Measurements from ENCODE around the gene ERCC6.

The ERCC6 gene

DNA sequence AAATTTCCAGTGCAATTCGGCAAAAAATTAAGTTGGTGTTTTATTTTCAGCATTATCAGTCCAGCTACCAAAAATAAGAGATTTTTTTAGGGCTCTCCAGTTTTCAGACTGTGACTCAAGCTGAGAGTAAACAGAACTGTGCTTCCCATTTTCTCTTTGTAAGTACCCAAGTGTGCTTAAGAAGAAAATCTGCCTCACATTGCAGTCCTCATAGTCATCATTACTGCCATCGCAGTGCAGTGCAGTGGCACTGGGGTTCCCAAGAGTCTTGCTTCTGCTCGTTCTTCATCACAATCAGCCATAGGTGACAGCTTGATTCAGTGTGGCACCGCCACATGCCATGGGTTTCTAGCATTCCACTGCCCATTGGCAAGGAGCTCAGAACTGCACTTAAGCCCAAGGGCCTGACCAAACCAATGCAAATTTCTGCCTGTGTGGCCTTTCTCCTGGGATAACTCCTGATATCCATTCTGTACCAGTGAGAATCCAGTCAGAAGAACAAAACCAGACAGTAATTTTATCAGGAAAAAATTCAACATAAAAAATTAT lies 25.6 kb upstream of the ERCC6 start:
- no peaks in the 10 kb centered on the region for H4K20me1 ChIP-seq (ENCODE audit: insufficient read depth, low read length)
- H2AFZ ChIP-seq (ENCODE audit: low read depth, low read length), result no peak overlapping the region
- no peaks in the 10 kb centered on the region for H3K79me2 ChIP-seq (ENCODE audit: low read length)
- TF ChIP-seq, protein P1, sequence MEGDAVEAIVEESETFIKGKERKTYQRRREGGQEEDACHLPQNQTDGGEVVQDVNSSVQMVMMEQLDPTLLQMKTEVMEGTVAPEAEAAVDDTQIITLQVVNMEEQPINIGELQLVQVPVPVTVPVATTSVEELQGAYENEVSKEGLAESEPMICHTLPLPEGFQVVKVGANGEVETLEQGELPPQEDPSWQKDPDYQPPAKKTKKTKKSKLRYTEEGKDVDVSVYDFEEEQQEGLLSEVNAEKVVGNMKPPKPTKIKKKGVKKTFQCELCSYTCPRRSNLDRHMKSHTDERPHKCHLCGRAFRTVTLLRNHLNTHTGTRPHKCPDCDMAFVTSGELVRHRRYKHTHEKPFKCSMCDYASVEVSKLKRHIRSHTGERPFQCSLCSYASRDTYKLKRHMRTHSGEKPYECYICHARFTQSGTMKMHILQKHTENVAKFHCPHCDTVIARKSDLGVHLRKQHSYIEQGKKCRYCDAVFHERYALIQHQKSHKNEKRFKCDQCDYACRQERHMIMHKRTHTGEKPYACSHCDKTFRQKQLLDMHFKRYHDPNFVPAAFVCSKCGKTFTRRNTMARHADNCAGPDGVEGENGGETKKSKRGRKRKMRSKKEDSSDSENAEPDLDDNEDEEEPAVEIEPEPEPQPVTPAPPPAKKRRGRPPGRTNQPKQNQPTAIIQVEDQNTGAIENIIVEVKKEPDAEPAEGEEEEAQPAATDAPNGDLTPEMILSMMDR (IDR thresholded peaks at IDR 0.05; ENCODE audit: low read depth, low read length), result no peak
- TF ChIP-seq EZH2phosphoT487 (IDR thresholded peaks at IDR 0.05; ENCODE audit: low read depth), result no peak
- no peaks in the 10 kb centered on the region; the same call in 1 of the 2 replicates for H3K9me3 ChIP-seq (ENCODE audit: insufficient read depth, low read length)
- peak overlapping the region; percentile 7; the same call in 1 of the 2 replicates for H3K4me2 ChIP-seq (ENCODE audit: low read length)
- H3K36me3 ChIP-seq (replicated peaks; ENCODE audit: low read depth, low read length), result no peaks in the 10 kb centered on the region
- no peak overlapping the region for H3K27ac ChIP-seq (ENCODE audit: low read length)
- H3K27me3 ChIP-seq (ENCODE audit: low read depth, low read length), result no peaks in the 10 kb centered on the region
- no peak overlapping the region for H3K9ac ChIP-seq (ENCODE audit: low read length)
- no peak overlapping the region for H3K4me3 ChIP-seq (ENCODE audit: low read length)
- H3K4me1 ChIP-seq (ENCODE audit: low read length), result peaks cover 9% of the 10 kb centered on the region

DNA sequence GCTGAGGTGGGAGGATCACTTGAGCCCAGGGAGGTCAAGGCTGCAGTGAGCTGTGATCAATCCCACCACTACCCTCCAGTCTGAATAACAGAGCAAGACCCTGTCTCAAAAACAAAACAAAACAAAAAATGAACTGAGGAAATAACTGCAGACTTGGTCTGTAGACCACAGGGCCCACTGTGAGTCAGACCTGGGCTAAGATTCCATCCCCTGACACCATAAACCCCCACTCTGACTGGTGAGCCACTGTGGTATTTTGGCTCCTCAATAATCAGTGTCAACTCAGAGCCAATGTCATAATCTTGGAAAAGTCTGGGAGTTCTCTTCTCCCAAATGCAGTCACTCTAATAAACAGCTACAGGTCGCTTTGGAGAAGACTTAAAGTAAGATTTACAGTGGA lies 24.0 kb upstream of the ERCC6 start:
- Histone ChIP-seq H3K4me2 (ENCODE audit: low read length) (no peak overlapping the region), H3K4me1 (ENCODE audit: low read length) (peaks cover 9% of the 10 kb centered on the region), H4K20me1 (ENCODE audit: insufficient read depth, low read length) (no peaks in the 10 kb centered on the region), H3K9ac (ENCODE audit: low read length) (no peak overlapping the region), H3K36me3 (replicated peaks; ENCODE audit: low read depth, low read length) (no peaks in the 10 kb centered on the region), H3K9me3 (ENCODE audit: insufficient read depth, low read length) (no peaks in the 10 kb centered on the region), H2AFZ (ENCODE audit: low read depth, low read length) (no peak overlapping the region), H3K27me3 (ENCODE audit: low read depth, low read length) (no peaks in the 10 kb centered on the region), H3K79me2 (ENCODE audit: low read length) (no peaks in the 10 kb centered on the region), H3K27ac (ENCODE audit: low read length) (no peak overlapping the region), H3K4me3 (ENCODE audit: low read length) (no peak overlapping the region)
- TF ChIP-seq EZH2phosphoT487 (IDR thresholded peaks at IDR 0.05; ENCODE audit: low read depth), result no peak
- TF ChIP-seq, protein P1 (IDR thresholded peaks at IDR 0.05; ENCODE audit: low read depth, low read length), result no peak

DNA sequence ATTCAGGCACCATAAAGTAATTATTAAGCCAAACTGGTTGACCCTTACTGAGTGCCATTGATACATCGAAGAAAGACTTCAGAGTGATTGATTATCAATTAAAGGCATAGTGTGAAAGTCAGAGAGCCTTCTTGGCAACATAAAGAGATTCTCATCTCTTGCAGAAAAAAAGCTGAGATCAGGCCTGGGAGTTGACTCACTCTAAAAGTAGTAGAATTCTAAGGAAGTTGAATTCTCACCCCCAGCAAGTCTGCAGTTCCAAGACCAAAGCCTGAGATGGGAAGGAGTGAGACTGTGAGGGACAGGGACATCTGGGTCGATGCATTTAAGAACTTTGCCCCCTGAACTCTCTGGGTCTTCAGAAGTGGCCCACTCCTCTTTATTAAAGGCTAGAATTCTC lies 21.6 kb upstream of the ERCC6 start:
- Histone ChIP-seq H3K4me3 (ENCODE audit: low read length) (no peak overlapping the region), H3K27me3 (ENCODE audit: low read depth, low read length) (no peaks in the 10 kb centered on the region), H3K9ac (ENCODE audit: low read length) (no peak overlapping the region), H2AFZ (ENCODE audit: low read depth, low read length) (no peak overlapping the region), H3K4me2 (ENCODE audit: low read length) (no peak overlapping the region), H3K9me3 (ENCODE audit: insufficient read depth, low read length) (no peaks in the 10 kb centered on the region), H3K4me1 (ENCODE audit: low read length) (peaks cover 20% of the 10 kb centered on the region), H4K20me1 (ENCODE audit: insufficient read depth, low read length) (no peaks in the 10 kb centered on the region), H3K36me3 (replicated peaks; ENCODE audit: low read depth, low read length) (no peaks in the 10 kb centered on the region), H3K79me2 (ENCODE audit: low read length) (no peaks in the 10 kb centered on the region), H3K27ac (ENCODE audit: low read length) (no peak overlapping the region)
- TF ChIP-seq EZH2phosphoT487 (IDR thresholded peaks at IDR 0.05; ENCODE audit: low read depth), result no peak

DNA sequence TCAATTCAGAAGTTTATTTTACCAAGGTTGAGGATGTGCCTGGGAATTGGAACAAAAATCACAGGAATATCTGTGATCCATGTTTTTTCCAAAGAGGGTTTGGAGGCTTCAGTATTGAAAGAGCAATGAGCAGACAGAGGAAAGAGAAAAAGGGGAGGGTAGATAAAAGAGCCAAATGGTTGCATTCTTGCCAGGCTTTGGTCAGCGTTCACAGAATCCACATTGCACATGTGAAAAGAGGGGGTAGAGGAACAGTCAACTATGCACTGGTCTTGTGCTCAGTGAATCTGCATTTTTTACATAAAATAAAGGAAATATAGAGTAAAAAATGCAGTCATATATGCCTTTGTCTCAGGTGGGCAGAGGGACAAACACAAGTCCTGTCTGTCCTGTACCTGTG lies 20.6 kb upstream of the ERCC6 start:
- H3K36me3 ChIP-seq (replicated peaks; ENCODE audit: low read depth, low read length), result no peaks in the 10 kb centered on the region
- H2AFZ ChIP-seq (ENCODE audit: low read depth, low read length), result no peak overlapping the region

More for the DNA sequence above, 20.6 kb upstream of the ERCC6 start:
- Histone ChIP-seq H3K4me1 (ENCODE audit: low read length) (peaks cover 16% of the 10 kb centered on the region), H3K27me3 (ENCODE audit: low read depth, low read length) (no peaks in the 10 kb centered on the region), H3K27ac (ENCODE audit: low read length) (no peak overlapping the region), H3K4me2 (ENCODE audit: low read length) (no peak overlapping the region), H3K79me2 (ENCODE audit: low read length) (no peaks in the 10 kb centered on the region), H3K9me3 (ENCODE audit: insufficient read depth, low read length) (no peaks in the 10 kb centered on the region), H4K20me1 (ENCODE audit: insufficient read depth, low read length) (no peaks in the 10 kb centered on the region), H3K9ac (ENCODE audit: low read length) (no peak overlapping the region), H3K4me3 (ENCODE audit: low read length) (no peak overlapping the region)
- TF ChIP-seq, protein P1 (IDR thresholded peaks at IDR 0.05; ENCODE audit: low read depth, low read length), result no peak
- no peak for TF ChIP-seq EZH2phosphoT487 (IDR thresholded peaks at IDR 0.05; ENCODE audit: low read depth)

All from OCI-LY3 (cell line).